ENCODE results near the gene TOR1AIP2. TPM values are rescaled to one million over a fixed set of nuclear protein-coding genes. Genes with fewer than 3 reads are reported as not detected.
A peak's percentile ranks its signal among the peaks of the same experiment; 100 is the strongest.

TOR1AIP2 gene
- total RNA-seq, 3 donors from 2014 or later: 61.7 to 64.1 (median 62.9) TPM

DNA sequence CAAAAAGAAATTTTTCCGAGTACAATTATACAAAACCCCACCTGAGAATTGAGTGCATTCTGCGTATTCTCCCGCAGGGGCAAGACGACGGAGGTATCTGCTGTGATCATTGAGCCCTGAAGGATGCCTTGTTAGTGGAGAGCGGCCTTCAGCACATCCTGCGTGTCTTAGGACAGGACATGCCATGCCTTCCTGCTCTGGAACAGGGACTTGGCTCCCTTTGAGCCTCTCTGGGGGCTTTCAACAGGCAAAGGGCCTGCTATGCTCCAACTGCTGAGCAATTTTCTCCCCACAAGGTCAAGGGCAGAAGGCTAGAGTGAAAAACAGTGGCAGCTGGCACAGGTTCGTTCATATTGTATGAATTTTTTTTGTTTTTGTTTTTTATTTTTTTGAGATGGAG lies 52.4 kb downstream of the TOR1AIP2 start:
- Mint-ChIP-seq H3K36me3 (ENCODE audit: insufficient read depth) (no peaks in the 10 kb centered on the region), H3K9me3 (no peaks in the 10 kb centered on the region), H3K27me3 (ENCODE audit: low read depth) (no peaks in the 10 kb centered on the region), H3K4me3 (no peak overlapping the region), H3K4me1 (ENCODE audit: low read depth) (no peaks in the 10 kb centered on the region)
- no peak for ATAC-seq
- DNase-seq: no peak

DNA sequence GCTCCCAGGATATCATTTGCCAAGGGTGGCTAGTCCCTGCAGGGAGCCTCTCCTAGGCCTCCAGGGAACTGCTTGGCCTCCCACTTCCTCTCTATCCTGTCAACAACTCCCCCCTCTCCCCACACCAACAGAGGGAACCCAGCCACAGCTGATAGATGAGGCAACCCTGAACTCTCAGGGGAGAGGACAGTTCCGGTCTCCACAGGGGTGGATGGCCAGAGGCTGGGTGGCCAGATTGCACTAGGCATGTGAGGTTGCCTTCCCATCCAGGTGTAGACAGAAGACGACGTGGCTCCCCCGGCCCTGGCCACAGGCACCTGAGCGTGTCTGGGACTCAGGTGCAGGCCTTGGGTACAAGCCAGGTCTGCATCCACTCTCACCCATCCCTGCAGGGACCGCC lies 53.3 kb downstream of the TOR1AIP2 start:
- no peaks in the 10 kb centered on the region for H3K9me3 Mint-ChIP-seq
- no peaks in the 10 kb centered on the region for H3K27me3 Mint-ChIP-seq (ENCODE audit: low read depth)
- no peaks in the 10 kb centered on the region for H3K4me1 Mint-ChIP-seq (ENCODE audit: low read depth)
- no peaks in the 10 kb centered on the region for H3K36me3 Mint-ChIP-seq (ENCODE audit: insufficient read depth)
- DNase-seq (no peak), ATAC-seq (no peak)
- no peak overlapping the region for H3K4me3 Mint-ChIP-seq

DNA sequence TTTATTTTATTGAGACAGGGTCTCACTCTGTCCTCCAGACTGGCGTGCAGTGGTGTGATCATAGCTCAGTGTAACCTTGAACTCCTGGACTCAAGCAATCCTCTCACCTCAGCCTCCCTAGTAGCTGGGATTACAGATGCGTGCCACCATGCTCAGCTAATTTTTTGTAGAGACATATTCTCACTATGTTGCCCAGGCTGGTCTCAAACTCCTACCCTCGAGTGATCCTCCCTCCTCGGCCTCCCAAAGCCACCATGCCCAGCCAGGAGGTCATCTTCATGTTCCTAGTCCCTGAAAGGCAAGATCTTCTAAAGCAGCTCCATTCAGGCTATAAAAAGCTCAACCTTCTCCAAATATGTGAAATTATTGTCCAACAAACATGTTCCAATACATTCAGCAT lies 53.9 kb downstream of the TOR1AIP2 start:
- Mint-ChIP-seq H3K4me1 (ENCODE audit: low read depth) (no peaks in the 10 kb centered on the region), H3K9me3 (no peaks in the 10 kb centered on the region)
- no peak for ATAC-seq

DNA sequence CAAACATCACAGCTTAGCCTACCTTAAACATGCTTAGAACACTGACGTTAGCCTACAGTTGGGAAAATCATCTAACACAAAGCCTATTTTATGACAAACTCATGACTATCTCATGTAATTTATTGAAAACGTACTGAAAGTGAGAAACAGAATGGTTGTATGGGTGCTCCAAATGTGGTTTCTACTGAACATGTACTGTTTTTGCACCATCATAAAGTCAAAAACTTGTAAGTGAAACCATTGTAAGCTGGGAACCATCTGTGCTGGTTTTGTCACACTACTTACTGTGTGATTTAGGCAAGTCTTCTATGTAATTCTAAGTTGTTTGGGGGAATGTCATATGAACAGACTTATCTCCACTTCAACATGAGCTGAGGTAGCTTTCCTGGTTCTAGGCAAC lies 55.5 kb downstream of the TOR1AIP2 start:
- H3K4me3 Mint-ChIP-seq: no peak overlapping the region
- ATAC-seq (no peak), DNase-seq (no peak)
- H3K4me1 Mint-ChIP-seq (ENCODE audit: low read depth): no peaks in the 10 kb centered on the region
- no peaks in the 10 kb centered on the region for H3K27me3 Mint-ChIP-seq (ENCODE audit: low read depth)
- no peaks in the 10 kb centered on the region for H3K9me3 Mint-ChIP-seq
- H3K36me3 Mint-ChIP-seq (ENCODE audit: insufficient read depth): no peaks in the 10 kb centered on the region

More for the DNA sequence above, 53.9 kb downstream of the TOR1AIP2 start:
- Mint-ChIP-seq H3K36me3 (ENCODE audit: insufficient read depth) (no peaks in the 10 kb centered on the region), H3K27me3 (ENCODE audit: low read depth) (no peaks in the 10 kb centered on the region), H3K4me3 (no peak overlapping the region)
- DNase-seq: no peak

DNA sequence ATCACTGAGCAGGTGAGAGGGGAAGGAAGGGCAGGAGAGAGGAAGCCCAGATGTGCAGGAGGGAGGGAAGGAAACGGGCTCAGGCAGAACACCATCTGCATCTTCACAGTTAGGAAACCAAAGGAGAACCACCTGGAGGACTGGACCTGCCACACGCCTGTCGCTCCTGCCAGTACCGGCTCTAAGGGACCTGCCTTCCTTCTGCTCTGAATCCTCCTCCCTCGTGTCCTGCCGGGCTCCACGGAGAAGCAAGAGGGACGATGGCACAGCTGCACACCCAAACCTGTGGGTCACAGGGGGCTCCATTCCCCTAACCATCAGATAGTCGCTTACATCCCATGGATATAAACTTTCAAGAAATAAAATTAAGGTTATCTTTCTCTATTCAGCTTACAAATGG lies 56.1 kb downstream of the TOR1AIP2 start:
- Mint-ChIP-seq H3K9me3 (no peaks in the 10 kb centered on the region), H3K36me3 (ENCODE audit: insufficient read depth) (no peaks in the 10 kb centered on the region), H3K4me1 (ENCODE audit: low read depth) (no peaks in the 10 kb centered on the region), H3K27me3 (ENCODE audit: low read depth) (no peaks in the 10 kb centered on the region), H3K4me3 (no peak overlapping the region)
- DNase-seq: no peak
- ATAC-seq: no peak

DNA sequence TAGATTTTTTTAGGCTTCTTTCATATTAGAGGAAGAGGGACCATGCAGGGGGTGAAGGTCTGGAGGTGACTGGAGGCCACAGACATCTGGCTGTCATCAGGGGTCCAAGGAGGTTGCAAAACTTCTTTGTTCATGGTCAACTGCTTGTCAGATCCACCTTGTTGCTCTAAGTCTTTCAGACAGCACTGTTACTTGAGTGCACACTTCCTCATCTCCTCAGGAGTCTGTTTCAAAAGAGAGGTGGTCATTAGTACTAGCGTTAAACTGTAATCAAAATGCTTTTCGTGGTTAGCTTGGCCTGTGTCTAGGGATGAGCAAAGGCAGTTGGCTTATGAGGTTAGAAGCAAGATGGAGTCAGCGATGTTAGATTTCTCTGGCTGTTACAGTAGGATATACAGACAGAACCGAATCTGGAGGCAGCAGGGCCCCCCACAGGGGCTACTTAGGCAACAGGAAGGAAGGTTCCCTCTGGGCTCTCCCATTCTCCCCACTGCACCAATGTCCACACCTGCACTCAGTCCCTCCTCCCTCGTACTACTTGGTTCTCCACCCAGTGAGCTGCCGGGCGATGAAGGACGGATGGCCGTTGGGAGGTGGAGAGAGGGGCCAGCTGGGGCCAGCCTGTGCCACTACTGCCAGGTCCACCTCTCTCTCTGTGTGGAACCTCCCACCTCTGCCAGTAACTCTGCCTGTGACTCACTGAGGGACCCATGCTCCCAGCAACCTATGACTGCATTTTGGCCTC lies 57.2 kb downstream of the TOR1AIP2 start:
- Mint-ChIP-seq H3K4me1 (ENCODE audit: low read depth) (peaks cover 7% of the 10 kb centered on the region), H3K36me3 (ENCODE audit: insufficient read depth) (no peaks in the 10 kb centered on the region), H3K4me3 (no peak overlapping the region), H3K27me3 (ENCODE audit: low read depth) (peaks cover 3% of the 10 kb centered on the region), H3K9me3 (no peaks in the 10 kb centered on the region)
- no peak for ATAC-seq
- no peak for DNase-seq

DNA sequence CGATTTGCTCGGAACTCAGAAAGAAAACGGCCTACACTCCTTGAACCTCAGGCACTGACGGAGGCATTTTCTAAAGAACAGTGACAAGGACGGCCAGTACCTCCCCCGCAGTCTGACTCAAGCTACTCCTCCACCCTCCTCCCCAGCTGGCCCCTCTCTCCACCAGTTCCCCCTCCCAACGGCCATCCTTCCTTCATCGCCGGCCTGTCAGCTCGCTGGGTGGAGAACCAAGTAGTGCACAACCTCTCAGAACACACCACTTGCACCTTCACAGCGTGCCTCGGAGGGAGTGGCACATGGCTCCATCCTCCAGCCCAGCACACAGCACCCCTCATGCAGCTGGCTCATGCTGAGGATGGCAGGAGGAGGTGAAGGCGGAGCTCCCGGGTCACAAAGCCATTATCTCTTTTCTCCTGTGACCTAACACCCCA lies 58.8 kb downstream of the TOR1AIP2 start:
- Mint-ChIP-seq H3K4me3 (no peak overlapping the region), H3K27me3 (ENCODE audit: low read depth) (peaks cover 3% of the 10 kb centered on the region), H3K36me3 (ENCODE audit: insufficient read depth) (no peaks in the 10 kb centered on the region), H3K9me3 (no peaks in the 10 kb centered on the region), H3K4me1 (ENCODE audit: low read depth) (peaks cover 19% of the 10 kb centered on the region)
- no peak for ATAC-seq
- no peak for DNase-seq

DNA sequence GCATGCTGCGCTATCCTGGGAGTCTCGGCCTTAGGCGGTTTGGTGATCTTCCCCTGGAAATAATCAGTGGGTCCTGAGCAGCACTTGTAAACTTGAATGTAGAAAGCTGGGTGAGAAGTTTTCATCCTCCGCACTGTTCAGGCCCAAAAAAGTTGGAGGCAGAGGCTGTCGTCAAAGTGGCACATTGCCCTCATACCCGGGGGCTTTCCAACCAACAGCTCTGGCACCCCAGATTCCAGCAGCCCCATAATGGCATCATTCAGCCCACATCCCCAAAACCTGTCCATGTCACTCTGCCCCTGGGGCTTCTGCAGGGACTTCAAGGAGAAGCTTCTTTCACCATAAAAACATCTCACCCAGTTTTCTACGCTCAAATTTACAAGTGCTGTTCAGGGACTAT lies 59.3 kb downstream of the TOR1AIP2 start:
- Mint-ChIP-seq H3K27me3 (ENCODE audit: low read depth) (peaks cover 4% of the 10 kb centered on the region), H3K36me3 (ENCODE audit: insufficient read depth) (no peaks in the 10 kb centered on the region), H3K9me3 (no peaks in the 10 kb centered on the region), H3K4me3 (no peak overlapping the region), H3K4me1 (ENCODE audit: low read depth) (peaks cover 19% of the 10 kb centered on the region)
- DNase-seq: no peak
- no peak for ATAC-seq

DNA sequence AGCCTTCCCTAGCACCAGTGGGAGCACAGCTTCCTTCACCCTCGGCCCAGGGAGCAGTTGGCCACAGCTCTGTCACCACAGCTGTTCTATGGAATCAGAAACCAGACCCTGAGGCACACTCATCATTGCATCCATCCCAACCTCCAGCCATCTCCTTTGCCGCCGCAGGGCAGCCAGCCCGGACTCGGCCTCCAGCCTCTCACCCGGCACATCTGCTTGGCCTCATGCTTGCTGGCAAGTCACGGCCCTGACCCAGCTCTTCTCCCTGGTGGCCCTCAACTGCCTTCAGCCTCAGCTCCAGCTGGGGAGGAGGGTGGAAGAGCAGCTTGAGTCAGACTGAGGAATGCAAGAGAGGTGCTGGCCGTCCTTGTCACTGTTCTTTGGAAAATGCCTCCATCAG lies 59.8 kb downstream of the TOR1AIP2 start:
- H3K4me1 Mint-ChIP-seq (ENCODE audit: low read depth): peaks cover 19% of the 10 kb centered on the region
- H3K4me3 Mint-ChIP-seq: no peak overlapping the region
- DNase-seq (no peak), ATAC-seq (no peak)
- peaks cover 5% of the 10 kb centered on the region for H3K27me3 Mint-ChIP-seq (ENCODE audit: low read depth)
- no peaks in the 10 kb centered on the region for H3K36me3 Mint-ChIP-seq (ENCODE audit: insufficient read depth)
- H3K9me3 Mint-ChIP-seq: no peaks in the 10 kb centered on the region

DNA sequence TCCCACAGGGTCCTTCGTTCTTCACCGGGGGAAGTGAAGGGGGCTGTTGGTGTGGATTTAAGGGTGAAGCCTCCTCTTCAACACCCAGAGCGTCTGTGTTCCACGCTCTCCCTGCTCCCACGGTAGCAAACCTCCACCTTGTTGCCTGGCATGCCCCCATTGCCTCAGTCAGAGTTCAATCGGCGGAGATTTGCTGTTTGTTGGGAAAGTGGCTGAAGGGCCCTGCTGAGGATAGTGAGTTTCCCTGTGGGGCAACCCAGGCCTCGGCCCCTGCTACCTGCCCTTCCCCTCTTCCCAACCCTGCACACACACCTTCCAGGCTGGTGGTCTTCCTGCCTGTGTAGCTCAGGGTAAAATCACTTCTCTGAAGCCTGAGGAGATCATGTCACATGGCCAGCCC lies 60.5 kb downstream of the TOR1AIP2 start:
- ATAC-seq (no peak), DNase-seq (no peak)
- Mint-ChIP-seq H3K4me1 (ENCODE audit: low read depth) (peaks cover 19% of the 10 kb centered on the region), H3K4me3 (no peak overlapping the region), H3K9me3 (no peaks in the 10 kb centered on the region), H3K36me3 (ENCODE audit: insufficient read depth) (no peaks in the 10 kb centered on the region), H3K27me3 (ENCODE audit: low read depth) (peaks cover 5% of the 10 kb centered on the region)

DNA sequence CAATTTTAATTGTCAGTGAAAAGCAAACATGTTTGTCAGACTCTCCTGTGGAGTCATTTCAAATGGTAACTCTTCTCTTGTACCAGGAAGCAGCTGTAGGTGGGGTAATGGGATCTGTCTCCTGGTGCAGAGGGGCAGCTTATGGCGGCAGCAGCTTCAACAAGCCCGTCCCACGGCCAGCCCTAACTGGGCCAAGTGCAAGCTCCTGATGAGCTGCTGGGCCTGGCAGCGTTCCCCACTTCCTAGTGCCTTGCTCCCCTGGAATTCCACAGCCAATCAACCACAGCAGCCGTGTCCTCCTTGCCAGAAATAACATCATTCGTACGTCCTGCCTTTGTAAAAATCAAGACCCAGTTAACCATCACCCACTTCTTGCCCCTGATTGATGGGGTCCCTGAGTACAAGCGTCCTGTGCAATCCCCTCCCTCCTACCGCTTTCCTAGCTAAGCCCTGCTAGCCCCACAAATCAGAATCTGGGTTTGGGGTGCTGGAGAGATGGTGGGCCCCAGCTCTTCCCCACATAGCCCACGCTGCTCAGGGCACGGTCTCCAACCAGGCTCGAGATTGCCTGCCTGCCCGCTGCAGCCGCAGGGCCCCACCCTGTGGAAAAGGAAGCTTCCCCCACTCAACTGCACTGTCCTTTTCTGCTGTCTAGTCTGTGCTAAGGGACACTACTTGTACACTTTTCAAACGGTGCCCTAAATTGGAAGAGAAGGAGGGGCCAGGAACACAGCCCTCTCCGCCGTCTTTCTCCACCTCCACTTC lies 61.2 kb downstream of the TOR1AIP2 start:
- no peak for DNase-seq
- Mint-ChIP-seq H3K4me1 (ENCODE audit: low read depth) (peaks cover 19% of the 10 kb centered on the region), H3K9me3 (no peaks in the 10 kb centered on the region), H3K27me3 (ENCODE audit: low read depth) (peaks cover 5% of the 10 kb centered on the region), H3K36me3 (ENCODE audit: insufficient read depth) (no peaks in the 10 kb centered on the region), H3K4me3 (peak overlapping the region; percentile 85)
- no peak for ATAC-seq

DNA sequence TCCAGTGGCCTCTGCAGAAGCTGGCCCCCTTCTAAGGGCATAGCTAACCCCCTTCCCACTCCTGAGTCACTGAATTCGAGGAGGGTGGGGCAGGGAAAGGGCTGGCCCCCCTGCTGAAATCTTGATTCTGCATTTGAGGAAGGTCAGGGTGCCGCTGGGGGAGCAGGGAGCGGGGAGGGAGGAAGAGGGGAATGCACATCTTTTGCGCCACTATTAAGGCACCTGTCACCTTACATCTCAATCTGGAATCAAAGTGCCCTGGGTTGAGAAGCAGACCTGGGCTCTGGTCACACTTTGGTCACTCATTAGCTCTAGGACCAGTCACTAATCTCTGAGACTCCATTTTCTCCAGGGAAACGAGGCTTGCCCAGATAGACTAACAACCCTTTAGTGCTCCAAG lies 62.0 kb downstream of the TOR1AIP2 start:
- DNase-seq: no peak
- no peaks in the 10 kb centered on the region for H3K9me3 Mint-ChIP-seq
- no peaks in the 10 kb centered on the region for H3K36me3 Mint-ChIP-seq (ENCODE audit: insufficient read depth)
- H3K27me3 Mint-ChIP-seq (ENCODE audit: low read depth): peaks cover 5% of the 10 kb centered on the region
- peaks cover 19% of the 10 kb centered on the region for H3K4me1 Mint-ChIP-seq (ENCODE audit: low read depth)
- no peak for ATAC-seq
- peak overlapping the region; percentile 85 for H3K4me3 Mint-ChIP-seq

DNA sequence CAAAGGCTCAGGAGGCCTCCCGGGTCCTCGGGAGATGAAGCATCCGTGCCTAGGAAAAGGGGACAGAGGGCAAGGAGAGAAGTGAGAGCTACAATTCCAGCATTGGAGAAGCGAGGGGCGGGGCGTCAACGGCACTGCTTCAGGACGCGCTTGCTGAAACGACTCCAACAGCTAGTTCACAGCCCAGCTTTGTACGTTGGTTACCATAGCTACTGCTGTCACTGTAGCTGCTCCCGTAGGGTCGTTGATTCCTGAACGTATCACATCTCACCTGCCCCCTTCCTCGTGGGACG lies 63.1 kb downstream of the TOR1AIP2 start:
- ATAC-seq: peak; percentile 47 to 64
- no peaks in the 10 kb centered on the region for H3K36me3 Mint-ChIP-seq (ENCODE audit: insufficient read depth)
- H3K9me3 Mint-ChIP-seq: no peaks in the 10 kb centered on the region
- H3K4me3 Mint-ChIP-seq: peak overlapping the region; percentile 85
- no peak for DNase-seq
- peaks cover 8% of the 10 kb centered on the region for H3K27me3 Mint-ChIP-seq (ENCODE audit: low read depth)
- H3K4me1 Mint-ChIP-seq (ENCODE audit: low read depth): peaks cover 19% of the 10 kb centered on the region

DNA sequence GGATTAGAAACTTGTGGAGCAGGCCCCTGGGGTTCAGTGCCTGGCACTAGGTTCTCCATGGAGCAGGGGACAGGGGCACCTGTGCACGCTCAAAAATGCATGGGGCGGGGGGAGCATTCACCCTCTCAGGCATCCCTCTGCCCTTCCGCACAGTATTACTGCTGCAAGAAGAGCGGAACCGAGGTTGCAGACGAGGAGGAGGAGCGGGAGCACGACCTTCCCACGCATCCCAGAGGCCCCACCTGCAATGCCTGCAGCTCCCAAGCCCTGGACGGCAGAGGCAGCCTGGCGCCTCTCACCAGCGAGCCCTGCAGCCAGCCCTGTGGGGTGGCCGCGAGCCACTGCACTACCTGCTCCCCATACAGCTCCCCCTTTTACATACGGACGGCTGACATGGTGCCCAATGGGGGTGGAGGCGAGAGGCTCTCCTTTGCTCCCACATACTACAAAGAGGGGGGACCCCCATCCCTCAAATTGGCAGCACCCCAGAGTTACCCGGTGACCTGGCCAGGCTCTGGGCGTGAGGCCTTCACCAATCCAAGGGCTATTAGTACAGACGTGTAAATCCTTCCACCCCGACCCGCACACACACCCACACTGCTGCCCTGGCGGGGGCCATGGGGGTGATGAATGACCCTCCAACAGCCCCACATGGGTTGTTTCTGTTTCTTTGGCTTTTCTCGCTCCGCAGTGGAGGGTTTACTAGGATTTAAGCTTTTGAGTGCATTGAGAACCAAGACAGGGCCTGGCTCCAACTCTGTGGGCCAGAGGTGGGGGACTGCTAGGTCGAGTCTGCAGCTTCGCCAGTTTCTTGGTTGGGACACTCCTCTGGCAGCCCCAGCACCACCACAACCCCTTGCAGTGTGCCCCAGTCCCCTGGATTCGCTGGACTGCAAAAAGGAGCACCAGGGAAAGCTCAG lies 63.7 kb downstream of the TOR1AIP2 start:
- H3K4me1 Mint-ChIP-seq (ENCODE audit: low read depth): peaks cover 19% of the 10 kb centered on the region
- no peaks in the 10 kb centered on the region for H3K9me3 Mint-ChIP-seq
- H3K36me3 Mint-ChIP-seq (ENCODE audit: insufficient read depth): no peaks in the 10 kb centered on the region
- peak overlapping the region; percentile 85 for H3K4me3 Mint-ChIP-seq
- peaks cover 8% of the 10 kb centered on the region for H3K27me3 Mint-ChIP-seq (ENCODE audit: low read depth)
- ATAC-seq (no peak), DNase-seq (no peak)
